ENCODE results near the gene SEC61A1. TPM values are rescaled to one million over a fixed set of nuclear protein-coding genes. Genes with fewer than 3 reads are reported as not detected.

The SEC61A1 gene
- total RNA-seq, 1 donor = 383 TPM

GRCh38 chr3:128107834-128108233 lies 55.6 kb downstream of the SEC61A1 start:
- TF ChIP-seq CTCF (IDR thresholded peaks at IDR 0.05; ENCODE audit: insufficient read depth, low read depth, low read length) = no peak
- no peak overlapping the region for H3K4me3 ChIP-seq (ENCODE audit: low read depth, low read length)
- DNase-seq (ENCODE audit: low read depth) = no peak

- H3K4me3 ChIP-seq (ENCODE audit: low read depth, low read length) = no peak overlapping the region
- no peak for TF ChIP-seq CTCF (IDR thresholded peaks at IDR 0.05; ENCODE audit: insufficient read depth, low read depth, low read length)
- DNase-seq (ENCODE audit: low read depth) = no peak
These were observed 58.9 kb downstream of the SEC61A1 start for GRCh38 chr3:128111147-128111546.

GRCh38 chr3:128112357-128112968 lies 60.2 kb downstream of the SEC61A1 start:
- no peak for TF ChIP-seq CTCF (IDR thresholded peaks at IDR 0.05; ENCODE audit: insufficient read depth, low read depth, low read length)
- DNase-seq (ENCODE audit: low read depth) = peak; percentile 89
- H3K4me3 ChIP-seq (ENCODE audit: low read depth, low read length) = no peak overlapping the region

GRCh38 chr3:128113817-128114794 lies 61.9 kb downstream of the SEC61A1 start:
- DNase-seq (ENCODE audit: low read depth) = no peak
- TF ChIP-seq CTCF (IDR thresholded peaks at IDR 0.05; ENCODE audit: insufficient read depth, low read depth, low read length) = no peak
- no peak overlapping the region for H3K4me3 ChIP-seq (ENCODE audit: low read depth, low read length)

Small RNA genes within 50 kb of the gene (small RNA-seq; reads per million reads assigned to genes)
- gene RNU2-37P = 0.75 reads per million

Other genes starting within 250 kb of the SEC61A1 start
- 82.1 and 141 TPM in 2 replicates for gene MGLL, start 229.9 kb upstream of the SEC61A1 start, total RNA-seq
- gene KBTBD12, start 137.2 kb upstream of the SEC61A1 start, total RNA-seq = not detected in 2 replicates
- 56.4 and 83.8 TPM in 2 replicates for gene RUVBL1, start 71.4 kb downstream of the SEC61A1 start, total RNA-seq
- gene EEFSEC, start 101.0 kb downstream of the SEC61A1 start, total RNA-seq = 3.0 and 6.1 TPM in 2 replicates

Data from fibroblast of villous mesenchyme (primary cell).